ENCODE data around the gene COL20A1.
"Not testable (repeated sequence)": the region's sequence is repeated elsewhere in the genome, so short reads cannot be mapped to it uniquely, and the experiment has no call there.

COL20A1 gene

DNA sequence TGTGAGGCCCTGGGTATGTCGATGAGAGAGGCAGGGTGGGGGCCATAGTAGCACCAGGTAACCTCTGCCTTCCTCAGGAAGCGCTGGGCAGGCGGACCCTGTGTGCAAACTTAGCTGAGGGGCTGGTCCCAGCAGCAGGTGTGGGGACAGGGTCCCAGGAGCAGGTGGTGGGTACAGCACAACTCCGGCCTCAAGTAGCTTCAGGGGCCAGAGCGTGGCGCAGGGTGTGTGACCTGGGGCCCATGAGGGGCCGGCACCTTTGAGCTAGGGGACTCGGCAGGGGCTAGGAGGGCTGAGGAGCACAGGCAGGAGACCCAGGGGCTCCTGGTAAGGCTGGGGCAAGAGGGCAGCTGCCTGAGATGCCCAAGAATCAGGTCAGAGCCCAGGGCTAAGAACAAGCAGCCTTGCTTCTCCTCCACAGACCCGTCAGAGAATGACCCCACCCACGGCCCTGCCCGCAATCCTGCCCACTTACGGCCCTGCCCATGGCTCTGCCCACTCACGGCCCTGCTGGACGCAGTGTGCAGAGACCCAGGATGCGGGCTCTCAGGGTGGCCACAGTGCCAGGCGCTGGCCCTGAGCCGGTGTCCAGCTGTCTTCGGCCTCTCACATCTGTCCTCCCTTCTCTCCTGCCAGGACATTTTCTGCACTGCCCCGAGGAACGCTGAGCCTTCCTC is 37.2 kb downstream of the COL20A1 start:
- no peak overlapping the region for H3K4me3 ChIP-seq (ENCODE audit: low read depth, low read length)
- TF ChIP-seq CTCF (IDR thresholded peaks at IDR 0.05; ENCODE audit: borderline replicate concordance, insufficient read depth, low read depth, low read length): no peak

GRCh38 chr20:63330940-63331339 is 38.0 kb downstream of the COL20A1 start:
- no peak for TF ChIP-seq CTCF (IDR thresholded peaks at IDR 0.05; ENCODE audit: borderline replicate concordance, insufficient read depth, low read depth, low read length)
- H3K4me3 ChIP-seq (ENCODE audit: low read depth, low read length): no peak overlapping the region

- no peak overlapping the region for H3K4me3 ChIP-seq (ENCODE audit: low read depth, low read length)
- TF ChIP-seq CTCF (IDR thresholded peaks at IDR 0.05; ENCODE audit: borderline replicate concordance, insufficient read depth, low read depth, low read length): no peak
These were observed 38.9 kb downstream of the COL20A1 start for GRCh38 chr20:63331741-63332400.

DNA sequence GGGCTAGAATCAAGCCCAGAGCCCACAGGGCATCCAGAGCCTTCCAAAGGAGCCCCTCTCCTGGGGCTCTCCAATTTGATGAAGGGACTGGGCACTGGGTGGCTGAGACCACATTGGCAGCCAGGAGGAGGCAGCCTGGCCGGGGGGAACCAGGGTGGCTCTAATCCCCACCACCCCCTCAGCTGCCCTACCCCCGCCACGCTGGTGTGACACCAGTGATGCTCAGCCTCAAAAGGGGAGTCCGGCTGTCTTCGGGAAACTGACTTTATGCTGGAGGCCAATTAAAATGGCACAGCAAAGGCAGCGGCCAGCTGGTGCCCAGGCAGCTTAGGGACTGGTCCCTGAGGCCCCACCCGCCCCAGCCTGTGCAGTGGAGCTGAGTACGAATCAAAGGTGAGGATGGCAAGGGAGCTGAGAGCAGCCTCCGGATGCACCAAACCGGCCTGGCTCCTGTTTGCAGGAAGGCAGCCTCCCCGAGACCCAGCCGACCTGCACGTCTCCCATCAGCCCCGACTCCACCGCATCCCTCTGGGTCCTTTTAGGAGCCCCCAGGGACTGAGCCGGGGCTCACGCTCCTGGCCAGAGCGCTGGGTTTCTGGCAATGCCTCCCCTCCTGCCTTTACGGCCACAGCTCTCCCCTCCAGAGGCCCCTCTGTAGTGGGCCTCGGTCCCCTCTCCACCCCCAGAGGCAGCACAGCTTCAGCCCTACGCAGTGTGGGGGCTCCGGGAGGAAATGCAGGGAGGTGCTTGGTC is 39.7 kb downstream of the COL20A1 start:
- H3K4me3 ChIP-seq (ENCODE audit: low read depth, low read length): no peak overlapping the region
- TF ChIP-seq CTCF (IDR thresholded peaks at IDR 0.05; ENCODE audit: borderline replicate concordance, insufficient read depth, low read depth, low read length): no peak

DNA sequence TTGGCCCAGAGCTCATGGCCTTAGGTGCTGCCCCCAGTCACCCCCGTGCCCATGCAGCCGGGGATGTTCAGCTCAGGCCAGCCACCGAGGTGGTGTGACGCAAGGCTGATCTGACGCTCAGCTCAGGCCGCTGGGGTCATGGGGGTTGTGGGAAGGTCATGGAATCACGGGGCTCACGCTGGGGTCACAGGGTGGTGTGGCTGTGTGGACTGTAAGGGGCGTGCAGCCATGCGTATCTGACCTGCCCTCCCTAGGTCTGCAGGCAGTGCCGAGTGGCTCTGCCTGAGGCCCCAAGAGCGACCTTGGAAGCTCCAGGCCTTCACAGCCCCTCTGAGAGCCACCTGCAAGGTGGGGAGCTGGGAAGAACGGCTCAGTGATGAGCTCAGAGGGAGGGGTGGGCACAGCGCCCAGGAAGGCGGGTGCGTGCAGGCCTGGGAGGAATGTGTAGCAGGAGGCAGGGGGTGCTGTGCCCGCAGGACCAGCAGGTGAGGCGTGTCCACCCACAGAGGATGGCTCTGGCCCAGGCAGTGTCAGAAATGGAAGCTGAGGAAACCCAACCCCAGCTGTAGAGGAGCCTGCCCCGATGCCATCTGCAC is 40.4 kb downstream of the COL20A1 start:
- H3K4me3 ChIP-seq (ENCODE audit: low read depth, low read length): no peak overlapping the region
- TF ChIP-seq CTCF (IDR thresholded peaks at IDR 0.05; ENCODE audit: borderline replicate concordance, insufficient read depth, low read depth, low read length): no peak

- no peak overlapping the region for H3K4me3 ChIP-seq (ENCODE audit: low read depth, low read length)
- no peak for TF ChIP-seq CTCF (IDR thresholded peaks at IDR 0.05; ENCODE audit: borderline replicate concordance, insufficient read depth, low read depth, low read length)
These were observed 41.4 kb downstream of the COL20A1 start for GRCh38 chr20:63334356-63334755.

GRCh38 chr20:63335060-63335459 is 42.1 kb downstream of the COL20A1 start:
- H3K4me3 ChIP-seq (ENCODE audit: low read depth, low read length): not testable (repeated sequence)

Measured in GM12875 (cell line).